Activated CD4-positive, alpha-beta T cell treated with anti-CD3 and anti-CD28 coated beads, Interleukin-2, amount 10 ng/mL, durations not matched to agents 24 days and 14 days (primary cell): ENCODE data around the gene WDR33. TPM values are rescaled to one million over a fixed set of nuclear protein-coding genes. Genes with fewer than 3 reads are reported as not detected.
A peak's percentile ranks its signal among the peaks of the same experiment; 100 is the strongest.
"Not testable (repeated sequence)": the region's sequence is repeated elsewhere in the genome, so short reads cannot be mapped to it uniquely, and the experiment has no call there.

Experiments used
- DNase-seq: peaks from one replicate; pipeline ENCODE4 v3.0.0; 2022
- H3K27ac Mint-ChIP-seq: one replicate; pipeline ENCODE4 v1.8.0; 2022; ENCODE audit warnings: mild to moderate bottlenecking, mixed read lengths
- H3K27me3 Mint-ChIP-seq: one replicate; pipeline ENCODE4 v1.8.0; 2022; ENCODE audit warnings: mixed read lengths
- H3K36me3 Mint-ChIP-seq: one replicate; pipeline ENCODE4 v1.8.0; 2022; ENCODE audit warnings: low read depth, mild to moderate bottlenecking, mixed read lengths
- H3K4me1 Mint-ChIP-seq: one replicate; pipeline ENCODE4 v1.8.0; 2021; ENCODE audit warnings: mixed read lengths
- H3K4me3 Mint-ChIP-seq: one replicate; pipeline ENCODE4 v1.8.0; 2022; ENCODE audit warnings: mild to moderate bottlenecking, moderate library complexity, mixed read lengths
- H3K9me3 Mint-ChIP-seq: one replicate; pipeline ENCODE4 v1.8.0; 2021; ENCODE audit warnings: mixed read lengths
- intact Hi-C: fragments of 100-400 bp; cut with micrococcal nuclease; formaldehyde crosslinking; loops from one replicate; pipeline ENCODE4 v1.15.1; 2023
- total RNA-seq: library from RNA; stranded (reverse); gene quantifications from 2 replicates; pipeline ENCODE4 v1.2.3, GENCODE V29; 2022

WDR33 gene
- total RNA-seq, 1 donor from 2014 or later = 79.5 TPM

GRCh38 chr2:127794901-127795300 lies 16.1 kb downstream of the WDR33 start:
- H3K36me3 Mint-ChIP-seq = peaks cover 34% of the 10 kb centered on the region
- H3K9me3 Mint-ChIP-seq, H3K27ac Mint-ChIP-seq, H3K27me3 Mint-ChIP-seq, H3K4me3 Mint-ChIP-seq, intact Hi-C loops, DNase-seq: not testable (repeated sequence)
- peaks cover 21% of the 10 kb centered on the region for H3K4me1 Mint-ChIP-seq

GRCh38 chr2:127792805-127793204 lies 18.2 kb downstream of the WDR33 start:
- DNase-seq = no peak
- Mint-ChIP-seq H3K4me1 (peaks cover 21% of the 10 kb centered on the region), H3K27me3 (no peaks in the 10 kb centered on the region), H3K4me3 (no peak overlapping the region), H3K9me3 (no peaks in the 10 kb centered on the region), H3K36me3 (peaks cover 28% of the 10 kb centered on the region), H3K27ac (no peak overlapping the region)
- intact Hi-C loops = no loop called here

GRCh38 chr2:127790694-127791529 lies 20.1 kb downstream of the WDR33 start:
- peaks cover 17% of the 10 kb centered on the region for H3K36me3 Mint-ChIP-seq
- no peak overlapping the region for H3K4me3 Mint-ChIP-seq
- no peaks in the 10 kb centered on the region for H3K27me3 Mint-ChIP-seq
- no peak for DNase-seq
- H3K9me3 Mint-ChIP-seq = no peaks in the 10 kb centered on the region
- no peak overlapping the region for H3K27ac Mint-ChIP-seq
- H3K4me1 Mint-ChIP-seq = peaks cover 8% of the 10 kb centered on the region
- intact Hi-C loops = no loop called here

GRCh38 chr2:127786048-127786809 lies 24.7 kb downstream of the WDR33 start:
- no peaks in the 10 kb centered on the region for H3K27me3 Mint-ChIP-seq
- H3K9me3 Mint-ChIP-seq = no peaks in the 10 kb centered on the region
- no peak for DNase-seq
- intact Hi-C loops = no loop called here
- H3K27ac Mint-ChIP-seq = no peak overlapping the region
- H3K4me3 Mint-ChIP-seq = no peak overlapping the region
- H3K36me3 Mint-ChIP-seq = peaks cover 12% of the 10 kb centered on the region
- H3K4me1 Mint-ChIP-seq = peaks cover 5% of the 10 kb centered on the region

GRCh38 chr2:127784965-127785518 lies 25.9 kb downstream of the WDR33 start:
- Mint-ChIP-seq H3K27me3 (no peaks in the 10 kb centered on the region), H3K9me3 (no peaks in the 10 kb centered on the region), H3K27ac (no peak overlapping the region), H3K36me3 (peaks cover 9% of the 10 kb centered on the region), H3K4me1 (peaks cover 3% of the 10 kb centered on the region), H3K4me3 (no peak overlapping the region)
- DNase-seq = no peak
- intact Hi-C loops = no loop called here

- Mint-ChIP-seq H3K4me1 (peaks cover 11% of the 10 kb centered on the region), H3K9me3 (no peaks in the 10 kb centered on the region), H3K27me3 (no peaks in the 10 kb centered on the region), H3K27ac (no peak overlapping the region), H3K36me3 (peaks cover 17% of the 10 kb centered on the region), H3K4me3 (no peak overlapping the region)
- no peak for DNase-seq
- intact Hi-C loops = no loop called here
Measured at GRCh38 chr2:127783101-127783500, 27.9 kb downstream of the WDR33 start.

GRCh38 chr2:127778850-127779249 lies 32.1 kb downstream of the WDR33 start:
- H3K27ac Mint-ChIP-seq = no peak overlapping the region
- no peak for DNase-seq
- H3K27me3 Mint-ChIP-seq = no peaks in the 10 kb centered on the region
- peaks cover 23% of the 10 kb centered on the region for H3K4me1 Mint-ChIP-seq
- intact Hi-C loops = no loop called here
- peaks cover 17% of the 10 kb centered on the region for H3K36me3 Mint-ChIP-seq
- no peak overlapping the region for H3K4me3 Mint-ChIP-seq
- no peaks in the 10 kb centered on the region for H3K9me3 Mint-ChIP-seq

GRCh38 chr2:127778447-127778846 lies 32.5 kb downstream of the WDR33 start:
- Mint-ChIP-seq H3K27me3 (no peaks in the 10 kb centered on the region), H3K27ac (peak overlapping the region; percentile 29), H3K4me1 (peaks cover 23% of the 10 kb centered on the region), H3K4me3 (no peak overlapping the region), H3K9me3 (no peaks in the 10 kb centered on the region), H3K36me3 (peaks cover 17% of the 10 kb centered on the region)
- intact Hi-C loops = no loop called here
- no peak for DNase-seq

- Mint-ChIP-seq H3K27me3 (no peaks in the 10 kb centered on the region), H3K9me3 (no peaks in the 10 kb centered on the region), H3K36me3 (peaks cover 16% of the 10 kb centered on the region), H3K4me3 (no peak overlapping the region), H3K27ac (no peak overlapping the region), H3K4me1 (peaks cover 27% of the 10 kb centered on the region)
- intact Hi-C loops = no loop called here
- no peak for DNase-seq
Measured at GRCh38 chr2:127776122-127776780, 34.7 kb downstream of the WDR33 start.

- no peaks in the 10 kb centered on the region for H3K9me3 Mint-ChIP-seq
- peak overlapping the region; percentile 66 for H3K27ac Mint-ChIP-seq
- DNase-seq = no peak
- peaks cover 20% of the 10 kb centered on the region for H3K36me3 Mint-ChIP-seq
- H3K4me3 Mint-ChIP-seq = no peak overlapping the region
- H3K27me3 Mint-ChIP-seq = no peaks in the 10 kb centered on the region
- H3K4me1 Mint-ChIP-seq = peaks cover 19% of the 10 kb centered on the region
- intact Hi-C loops = loop anchor here (2.0 kb wide), 1 partner anchor 37 kb away; no protein-coding TSS in a partner anchor
Measured at GRCh38 chr2:127771756-127772155, 39.2 kb downstream of the WDR33 start.

GRCh38 chr2:127770973-127771735 lies 39.8 kb downstream of the WDR33 start:
- peak overlapping the region; percentile 66 for H3K27ac Mint-ChIP-seq
- no peaks in the 10 kb centered on the region for H3K27me3 Mint-ChIP-seq
- H3K9me3 Mint-ChIP-seq = no peaks in the 10 kb centered on the region
- peaks cover 24% of the 10 kb centered on the region for H3K36me3 Mint-ChIP-seq
- H3K4me3 Mint-ChIP-seq = no peak overlapping the region
- intact Hi-C loops = loop anchor here (2.0 kb wide), 1 partner anchor 38 kb away; no protein-coding TSS in a partner anchor
- H3K4me1 Mint-ChIP-seq = peaks cover 16% of the 10 kb centered on the region
- no peak for DNase-seq

GRCh38 chr2:127770534-127770933 lies 40.4 kb downstream of the WDR33 start:
- not testable (repeated sequence) for H3K4me3 Mint-ChIP-seq, H3K27ac Mint-ChIP-seq, DNase-seq, H3K27me3 Mint-ChIP-seq, H3K9me3 Mint-ChIP-seq
- peaks cover 13% of the 10 kb centered on the region for H3K4me1 Mint-ChIP-seq
- H3K36me3 Mint-ChIP-seq = peaks cover 26% of the 10 kb centered on the region
- intact Hi-C loops = loop anchor here (2.0 kb wide), 1 partner anchor 38 kb away; no protein-coding TSS in a partner anchor

GRCh38 chr2:127769587-127769986 lies 41.4 kb downstream of the WDR33 start:
- Mint-ChIP-seq H3K27me3 (no peaks in the 10 kb centered on the region), H3K4me1 (peaks cover 13% of the 10 kb centered on the region), H3K36me3 (peaks cover 35% of the 10 kb centered on the region), H3K9me3 (no peaks in the 10 kb centered on the region), H3K27ac (peak overlapping the region; percentile 52), H3K4me3 (no peak overlapping the region)
- intact Hi-C loops = no loop called here
- no peak for DNase-seq
